Measurements from ENCODE around the gene CARD19. TPM values are rescaled to one million over a fixed set of nuclear protein-coding genes. Genes with fewer than 3 reads are reported as not detected.
A peak's percentile ranks its signal among the peaks of the same experiment; 100 is the strongest.

Gene CARD19
- total and polyA plus RNA-seq, 9 of the 15 experiments (the other 6 are each of a cell fraction or from before 2014, with no cell fraction given), result 0.90 to 34.9 (median 14.6) TPM

DNA sequence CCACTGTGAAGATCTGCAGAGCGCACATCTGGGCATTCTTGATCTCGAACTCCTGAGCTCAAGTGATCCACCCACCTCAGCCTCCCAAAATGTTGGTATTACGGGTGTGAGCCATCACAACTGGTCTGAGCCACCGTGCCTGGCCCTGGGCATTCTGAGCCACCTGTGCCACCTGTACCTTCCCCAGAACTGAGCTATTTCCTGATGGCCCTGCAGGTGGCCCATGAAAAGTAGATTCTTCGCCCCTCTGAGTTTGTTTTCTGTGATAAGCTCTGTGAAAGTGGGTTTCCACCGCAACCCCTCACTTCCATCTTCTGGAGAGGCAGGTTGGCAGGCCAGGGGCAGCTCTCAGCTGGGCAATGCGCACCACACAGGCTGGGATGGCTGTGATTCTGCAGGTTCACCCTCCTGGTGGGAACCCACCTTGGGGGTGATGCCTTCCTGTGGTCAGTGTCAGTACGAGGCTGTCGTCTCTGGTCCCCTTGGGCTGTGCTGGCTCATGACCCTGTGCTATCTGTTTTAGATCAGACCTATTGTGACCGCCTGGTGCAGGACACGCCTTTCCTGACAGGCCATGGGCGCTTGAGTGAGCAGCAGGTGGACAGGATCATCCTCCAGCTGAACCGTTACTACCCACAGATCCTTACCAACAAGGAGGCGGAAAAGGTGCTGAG is 11.3 kb downstream of the CARD19 start:
- no peak overlapping the region for H3K27ac ChIP-seq (ENCODE audit: extremely low read depth, low read depth, low read length)
- POLR2A ChIA-PET, result interaction anchor here (1.0 to 2.5 kb wide), 2 partner anchors 9 to 1061 kb away, joined by 3 to 16 read pairs; no protein-coding TSS in a partner anchor
- 53% methylated on average over 14 of the region's 14 CpGs for WGBS (ENCODE audit: insufficient coverage, low coverage, missing lambda C conversion rate)
- intact Hi-C loops (cut with micrococcal nuclease) (loop anchor here (5.0 kb wide), 4 partner anchors 45 to 205 kb away; no protein-coding TSS in a partner anchor), in situ Hi-C loops (cut with MboI) (loop anchor here (10.0 kb wide), 1 partner anchor 198 kb away; no protein-coding TSS in a partner anchor)
- no peaks in the 10 kb centered on the region for H3K9me1 ChIP-seq (ENCODE audit: control insufficient read depth, insufficient read depth, low read length)
- no TSS peak for BruUV-seq (replicated peaks)
- peak overlapping the region in 1 of 2 experiments; percentile 68; a peak in 1 of 4 replicates for H3K9ac ChIP-seq (ENCODE audit: insufficient read depth in 1 of 2, low read depth in 2 of 2, low read length in 2 of 2)
- no peaks in the 10 kb centered on the region for H3K9me3 ChIP-seq (replicated peaks; ENCODE audit: control insufficient read depth, insufficient read depth, low read depth, low read length)
- no peak for TF ChIP-seq SMARCC2 (IDR thresholded peaks at IDR 0.05; ENCODE audit: low read depth)
- no peak for TF ChIP-seq POLR2A (conservative IDR thresholded peaks at IDR 0.05)
- no peak for TF ChIP-seq SIN3B (IDR thresholded peaks at IDR 0.05; ENCODE audit: low read depth)
- no peak for TF ChIP-seq JUNB (CRISPR knock-in tag; conservative IDR thresholded peaks at IDR 0.05)
- 0 out of 2 replicates have a peak, but pooled peaks have one; percentile 26 for TF ChIP-seq CBFB (CRISPR knock-in tag; IDR thresholded peaks at IDR 0.05)
- TF ChIP-seq ZNF280B (CRISPR knock-in tag; IDR thresholded peaks at IDR 0.05), result no peak
- no peak for TF ChIP-seq TFAM (CRISPR knock-in tag; conservative IDR thresholded peaks at IDR 0.05)
- no peak for TF ChIP-seq SP1 (CRISPR knock-in tag; IDR thresholded peaks at IDR 0.05)
- TF ChIP-seq TEAD4 (IDR thresholded peaks at IDR 0.05; ENCODE audit: low read length), result no peak
- no peak for TF ChIP-seq TEAD4 (CRISPR knock-in tag; IDR thresholded peaks at IDR 0.05; ENCODE audit: borderline replicate concordance)
- TF ChIP-seq WHSC1 (IDR thresholded peaks at IDR 0.05; ENCODE audit: low read length), result no peak
- TF ChIP-seq NEUROD1 (IDR thresholded peaks at IDR 0.05; ENCODE audit: borderline replicate concordance, low read depth, low read length, partially characterized antibody), result no peak
- TF ChIP-seq, protein P1, sequence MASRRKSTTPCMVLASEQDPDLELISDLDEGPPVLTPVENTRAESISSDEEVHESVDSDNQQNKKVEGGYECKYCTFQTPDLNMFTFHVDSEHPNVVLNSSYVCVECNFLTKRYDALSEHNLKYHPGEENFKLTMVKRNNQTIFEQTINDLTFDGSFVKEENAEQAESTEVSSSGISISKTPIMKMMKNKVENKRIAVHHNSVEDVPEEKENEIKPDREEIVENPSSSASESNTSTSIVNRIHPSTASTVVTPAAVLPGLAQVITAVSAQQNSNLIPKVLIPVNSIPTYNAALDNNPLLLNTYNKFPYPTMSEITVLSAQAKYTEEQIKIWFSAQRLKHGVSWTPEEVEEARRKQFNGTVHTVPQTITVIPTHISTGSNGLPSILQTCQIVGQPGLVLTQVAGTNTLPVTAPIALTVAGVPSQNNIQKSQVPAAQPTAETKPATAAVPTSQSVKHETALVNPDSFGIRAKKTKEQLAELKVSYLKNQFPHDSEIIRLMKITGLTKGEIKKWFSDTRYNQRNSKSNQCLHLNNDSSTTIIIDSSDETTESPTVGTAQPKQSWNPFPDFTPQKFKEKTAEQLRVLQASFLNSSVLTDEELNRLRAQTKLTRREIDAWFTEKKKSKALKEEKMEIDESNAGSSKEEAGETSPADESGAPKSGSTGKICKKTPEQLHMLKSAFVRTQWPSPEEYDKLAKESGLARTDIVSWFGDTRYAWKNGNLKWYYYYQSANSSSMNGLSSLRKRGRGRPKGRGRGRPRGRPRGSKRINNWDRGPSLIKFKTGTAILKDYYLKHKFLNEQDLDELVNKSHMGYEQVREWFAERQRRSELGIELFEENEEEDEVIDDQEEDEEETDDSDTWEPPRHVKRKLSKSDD (conservative IDR thresholded peaks at IDR 0.05; ENCODE audit: low read length), result no peak
- no peak for TF ChIP-seq HDAC8 (tag; IDR thresholded peaks at IDR 0.05)
- peak; percentile 44; the same call in 1 of the 2 replicates for TF ChIP-seq GATA2 (CRISPR knock-in tag; IDR thresholded peaks at IDR 0.05)
- no peak for TF ChIP-seq ESRRA (IDR thresholded peaks at IDR 0.05; ENCODE audit: borderline replicate concordance, low read depth)
- TF ChIP-seq NR2F6 (CRISPR knock-in tag; IDR thresholded peaks at IDR 0.05), result no peak
- no peak for TF ChIP-seq SMAD4 (CRISPR knock-in tag; conservative IDR thresholded peaks at IDR 0.05)
- ATAC-seq, result no peak
- H3K4me2 ChIP-seq (ENCODE audit: insufficient read depth, low read length), result no peak overlapping the region
- no peak for DNase-seq (ENCODE audit: extremely low read depth in 1 of 4, low spot score in 3 of 4)
- H3K4me1 ChIP-seq (replicated peaks in 1 of 2; ENCODE audit: control insufficient read depth in 2 of 2, insufficient read depth in 2 of 2, low read length in 2 of 2), result peaks cover 17 to 32% of the 10 kb centered on the region in 2 experiments; a peak in 4 of 5 replicates
- CTCF ChIA-PET (ENCODE audit: low intra/inter-chr PET ratio), result interaction anchor here (0.8 kb wide), 1 partner anchor 201 kb away, joined by 6 read pairs; no protein-coding TSS in a partner anchor
- H3K79me2 ChIP-seq (ENCODE audit: control insufficient read depth, insufficient read depth, low read length), result no peaks in the 10 kb centered on the region
- H3K27me3 ChIP-seq (ENCODE audit: control insufficient read depth in 2 of 2, insufficient read depth in 2 of 2, low read length in 2 of 2), result no peaks in the 10 kb centered on the region
- no peak for FAIRE-seq
- no peak overlapping the region for H2AFZ ChIP-seq (ENCODE audit: low read depth, low read length)
- H4K20me1 ChIP-seq (replicated peaks; ENCODE audit: control insufficient read depth, insufficient read depth, low read length), result no peaks in the 10 kb centered on the region
- no peaks in the 10 kb centered on the region; the same call in 2 of the 3 replicates for H3K36me3 ChIP-seq (ENCODE audit: control insufficient read depth, insufficient read depth, low read length)
- H3K4me3 ChIP-seq, result no peak overlapping the region

Measured in K562 (cell line).